K562 (cell line): ENCODE results near the gene CISD2.

ENCODE experiments used
- ATF1 ChIP-seq, 2 experiments: fragments of 450-650 bp in 1 of 2; IDR thresholded peaks; 2 replicates each; pipeline ENCODE4 v1.6.1; 2016; ENCODE audit warnings: missing compliant biosample characterization in 1 of 2, missing genetic modification characterization in 1 of 2
- BHLHE40 ChIP-seq: IDR thresholded peaks from 2 replicates; pipeline ENCODE4 v1.6.1; 2011; ENCODE audit warnings: low read length, improper control_type of control experiment
- CBX5 ChIP-seq: IDR thresholded peaks from 2 replicates; pipeline ENCODE4 v1.6.1; 2014; ENCODE audit warnings: low read depth, borderline replicate concordance
- CTCF ChIP-seq, 3 experiments: IDR thresholded peaks in 2 of 3; conservative IDR thresholded peaks in 1 of 3; 2 replicates each; pipeline ENCODE4 v1.5.1; 2011 to 2012; ENCODE audit warnings: low read length in 3 of 3, mild to moderate bottlenecking in 3 of 3, control low read depth in 2 of 3, improper control_type of control experiment in 1 of 3, inconsistent platforms in 1 of 3, low read depth in 1 of 3, mixed read lengths in 1 of 3, moderate library complexity in 1 of 3; ENCODE audit not compliant: insufficient read depth in 2 of 3
- MAFF ChIP-seq: IDR thresholded peaks from 2 replicates; pipeline ENCODE4 v1.6.1; 2012; ENCODE audit warnings: low read length, improper control_type of control experiment
- MED1 ChIP-seq: sonication (generic); formaldehyde crosslinking; IDR thresholded peaks from 2 replicates; pipeline ENCODE4 v1.8.1; 2023; ENCODE audit warnings: missing genetic modification reagents, borderline replicate concordance
- MXD1 ChIP-seq: fragments of 250-450 bp; sonication (Bioruptor Pico); IDR thresholded peaks from 2 replicates; pipeline ENCODE4 v1.8.0; 2021; ENCODE audit warnings: borderline replicate concordance, mild to moderate bottlenecking, moderate library complexity; ENCODE audit not compliant: poor library complexity, severe bottlenecking
- NCOA2 ChIP-seq, 2 experiments: fragments of 450-650 bp; IDR thresholded peaks; 2 replicates each; pipeline ENCODE4 v1.6.1; 2018; ENCODE audit warnings: mild to moderate bottlenecking in 2 of 2, moderate library complexity in 1 of 2; ENCODE audit not compliant: partially characterized antibody in 2 of 2
- POLR2A ChIP-seq: fragments of 450-650 bp; conservative IDR thresholded peaks from 2 replicates; pipeline ENCODE4 v1.6.1; 2016
- RAD21 ChIP-seq, 2 experiments: fragments of 250-450 bp in 1 of 2; fragments of 450-650 bp in 1 of 2; sonication (Bioruptor Pico) in 1 of 2; formaldehyde crosslinking in 1 of 2; IDR thresholded peaks in 1 of 2; conservative IDR thresholded peaks in 1 of 2; 2 replicates each; pipeline versions ENCODE4 v1.4.0 to v1.8.0; 2020 to 2022; ENCODE audit warnings: mild to moderate bottlenecking in 2 of 2, moderate library complexity in 1 of 2
- RBFOX2 ChIP-seq: fragments of 200-400 bp; formaldehyde crosslinking; IDR thresholded peaks from 2 replicates; pipeline ENCODE4 v1.6.1; 2017; ENCODE audit warnings: low read depth, mild to moderate bottlenecking, low read length, moderate library complexity
- RBM39 ChIP-seq: fragments of 200-400 bp; formaldehyde crosslinking; optimal IDR thresholded peaks from 2 replicates; pipeline ENCODE3; 2018; ENCODE audit warnings: low read depth, low read length
- RERE ChIP-seq: sonication (generic); formaldehyde crosslinking; IDR thresholded peaks from 2 replicates; pipeline ENCODE4 v1.8.0; 2023; ENCODE audit warnings: missing genetic modification reagents, mild to moderate bottlenecking, borderline replicate concordance
- YBX1 ChIP-seq: fragments of 450-650 bp; IDR thresholded peaks from 2 replicates; pipeline ENCODE4 v1.7.1; 2016; ENCODE audit warnings: mild to moderate bottlenecking

- TF ChIP-seq RAD21 (CRISPR knock-in tag; conservative IDR thresholded peaks at IDR 0.05 in 1 of 2, IDR thresholded peaks at IDR 0.05 in 1 of 2) = no peak
- no peak for TF ChIP-seq CTCF (IDR thresholded peaks at IDR 0.05 in 2 of 3, conservative IDR thresholded peaks at IDR 0.05 in 1 of 3; ENCODE audit: insufficient read depth in 2 of 3, low read depth in 1 of 3, low read length in 3 of 3)
- no peak for TF ChIP-seq POLR2A
- no peak for TF ChIP-seq RERE (CRISPR knock-in tag)
- TF ChIP-seq ATF1 (CRISPR knock-in tag; IDR thresholded peaks at IDR 0.05) = no peak
- TF ChIP-seq ATF1 (tag; IDR thresholded peaks at IDR 0.05) = no peak
- no peak for TF ChIP-seq RBM39
- no peak for TF ChIP-seq BHLHE40
- no peak for TF ChIP-seq RBFOX2
- TF ChIP-seq CBX5 = no peak
- TF ChIP-seq MXD1 (CRISPR knock-in tag) = no peak
- no peak for TF ChIP-seq YBX1
- TF ChIP-seq MED1 (CRISPR knock-in tag) = no peak
- no peak for TF ChIP-seq MAFF
- no peak for TF ChIP-seq NCOA2 (IDR thresholded peaks at IDR 0.05; ENCODE audit: partially characterized antibody in 2 of 2)
Observed at GRCh38 chr4:102878901-102879300, 10.1 kb downstream of the CISD2 start.
